Thyroid gland (tissue), 4 donors: Measurements from ENCODE around the gene LMTK2.

ENCODE experiments used
- CTCF ChIP-seq, 6 experiments: fragments of 200-600 bp in 3 of 6; fragments of 450-650 bp in 3 of 6; sonication (generic) in 3 of 6; IDR thresholded peaks; one replicate each; pipeline ENCODE4 v1.5.1; 2016 to 2019; ENCODE audit warnings: antibody characterized with exemption in 6 of 6, mild to moderate bottlenecking in 2 of 6, inconsistent platforms in 1 of 6, moderate library complexity in 1 of 6
- POLR2A ChIP-seq, 2 donors: fragments of 450-650 bp; IDR thresholded peaks; one replicate each; pipeline ENCODE4 v1.6.1; 2017; ENCODE audit warnings: antibody characterized with exemption in 2 of 2, mild to moderate bottlenecking in 2 of 2, moderate library complexity in 1 of 2

- TF ChIP-seq CTCF (IDR thresholded peaks at IDR 0.05), result no peak
- no peak for TF ChIP-seq POLR2A (IDR thresholded peaks at IDR 0.05)
These were observed 10.2 kb downstream of the LMTK2 start for GRCh38 chr7:98116656-98117461.
